Measurements from ENCODE around the gene TUSC2. TPM values are rescaled to one million over a fixed set of nuclear protein-coding genes. Genes with fewer than 3 reads are reported as not detected.

The TUSC2 gene
- total and polyA plus RNA-seq, 2 of the 13 experiments (the other 11 are each of a cell fraction or from before 2014, with no cell fraction given) = 36.7 to 39.1 TPM

GRCh38 chr3:50327943-50328691 is at the start of gene TUSC2 (continued):
- TF ChIP-seq ZNF574 (CRISPR knock-in tag; IDR thresholded peaks at IDR 0.05) (peak; percentile 85), HNRNPK (IDR thresholded peaks at IDR 0.05; ENCODE audit: low read depth, low read length, poor library complexity, severe bottlenecking) (peak; percentile 23), ZNF484 (CRISPR knock-in tag; IDR thresholded peaks at IDR 0.05; ENCODE audit: borderline replicate concordance, low read depth) (no peak), ZNF639 (CRISPR knock-in tag; conservative IDR thresholded peaks at IDR 0.05) (0 out of 2 replicates have a peak, but pooled peaks have one; percentile 33), ZNF292 (CRISPR knock-in tag; IDR thresholded peaks at IDR 0.05; ENCODE audit: borderline replicate concordance, low read depth) (no peak), TEF (CRISPR knock-in tag; IDR thresholded peaks at IDR 0.05) (no peak; the same call in 1 of the 2 replicates), NCOA2 (CRISPR knock-in tag; IDR thresholded peaks at IDR 0.05) (no peak), SP5 (CRISPR knock-in tag; IDR thresholded peaks at IDR 0.05; ENCODE audit: borderline replicate concordance, low read depth) (0 out of 2 replicates have a peak, but pooled peaks have one; percentile 11), HMGXB3 (CRISPR knock-in tag; IDR thresholded peaks at IDR 0.05; ENCODE audit: borderline replicate concordance) (peak; percentile 82; the same call in 1 of the 2 replicates), ZNF558 (CRISPR knock-in tag; IDR thresholded peaks at IDR 0.05; ENCODE audit: borderline replicate concordance) (no peak), ZBTB8A (CRISPR knock-in tag; IDR thresholded peaks at IDR 0.05; ENCODE audit: borderline replicate concordance, low read depth) (no peak), ZNF747 (CRISPR knock-in tag; IDR thresholded peaks at IDR 0.05; ENCODE audit: borderline replicate concordance) (peak; percentile 65; the same call in 1 of the 2 replicates), ATM (IDR thresholded peaks at IDR 0.05; ENCODE audit: borderline replicate concordance) (no peak), ZNF740 (CRISPR knock-in tag; IDR thresholded peaks at IDR 0.05) (no peak)

All from HepG2 (cell line).